Skeletal muscle satellite cell (primary cell): ENCODE results near the gene KRT12.

Experiments
- H3K27me3 ChIP-seq: 2 replicates; pipeline ENCODE4 v1.7.0; 2013; ENCODE audit warnings: low read length; ENCODE audit not compliant: control insufficient read depth, insufficient read depth
- H3K36me3 ChIP-seq: 2 replicates; pipeline ENCODE4 v1.7.0; 2013; ENCODE audit warnings: mild to moderate bottlenecking, control low read depth, low read length; ENCODE audit not compliant: insufficient read depth
- H3K4me1 ChIP-seq: 2 replicates; pipeline ENCODE4 v1.7.0; 2013; ENCODE audit warnings: low read length; ENCODE audit not compliant: control insufficient read depth, insufficient read depth
- H3K4me2 ChIP-seq: 2 replicates; pipeline ENCODE4 v1.7.0; 2013; ENCODE audit warnings: mild to moderate bottlenecking, low read length
- H3K4me3 ChIP-seq: 2 replicates; pipeline ENCODE4 v1.7.0; 2013; ENCODE audit warnings: low read length
- H3K9ac ChIP-seq: 2 replicates; pipeline ENCODE4 v1.7.0; 2013; ENCODE audit warnings: mild to moderate bottlenecking, low read depth, low read length, moderate library complexity
- H3K9me3 ChIP-seq: replicated peaks from 2 replicates; pipeline ENCODE4 v1.7.0; 2013; ENCODE audit warnings: mild to moderate bottlenecking, control low read depth, low read length

KRT12 gene

GRCh38 chr17:40857535-40857934 is 9.5 kb downstream of the KRT12 start:
- peak overlapping the region; percentile 18 for H3K9ac ChIP-seq
- peaks cover 13% of the 10 kb centered on the region for H3K4me1 ChIP-seq
- H3K4me2 ChIP-seq = no peak overlapping the region
- H3K9me3 ChIP-seq = no peaks in the 10 kb centered on the region
- no peaks in the 10 kb centered on the region for H3K36me3 ChIP-seq
- no peak overlapping the region for H3K4me3 ChIP-seq
- no peaks in the 10 kb centered on the region for H3K27me3 ChIP-seq

DNA sequence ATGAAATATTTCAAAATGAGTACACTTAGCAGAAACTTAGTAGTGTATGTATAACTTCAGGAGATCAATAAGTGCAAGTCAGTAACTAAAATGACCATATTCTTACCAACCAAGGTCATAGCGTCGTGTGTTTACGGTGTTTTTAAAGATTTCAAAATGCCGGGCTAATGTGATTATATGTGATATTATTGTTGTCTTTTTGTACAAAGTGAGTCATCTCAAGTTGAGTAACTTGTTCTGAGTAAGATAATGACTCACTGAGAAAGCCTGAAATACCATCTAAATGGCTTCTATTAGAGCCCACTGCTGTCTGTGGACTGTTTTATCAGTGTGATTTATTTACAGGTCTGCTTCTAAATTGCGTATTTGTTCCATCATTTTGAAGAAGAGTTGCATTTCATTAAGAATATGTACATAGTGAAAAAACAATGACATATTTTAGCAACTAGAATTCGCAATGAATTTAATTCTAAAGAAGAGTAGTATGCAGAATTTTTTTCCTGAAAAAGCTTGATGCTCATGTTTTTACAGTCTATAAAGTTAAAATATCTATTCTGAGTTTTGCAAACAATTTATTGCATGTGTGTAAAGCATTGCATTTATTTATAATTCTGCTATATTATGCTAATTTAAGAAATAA is 12.7 kb downstream of the KRT12 start:
- Histone ChIP-seq H3K4me1 (peaks cover 25% of the 10 kb centered on the region), H3K9ac (no peak overlapping the region), H3K4me3 (no peak overlapping the region), H3K9me3 (no peaks in the 10 kb centered on the region), H3K27me3 (no peaks in the 10 kb centered on the region), H3K4me2 (peak overlapping the region; percentile 47), H3K36me3 (no peaks in the 10 kb centered on the region)

DNA sequence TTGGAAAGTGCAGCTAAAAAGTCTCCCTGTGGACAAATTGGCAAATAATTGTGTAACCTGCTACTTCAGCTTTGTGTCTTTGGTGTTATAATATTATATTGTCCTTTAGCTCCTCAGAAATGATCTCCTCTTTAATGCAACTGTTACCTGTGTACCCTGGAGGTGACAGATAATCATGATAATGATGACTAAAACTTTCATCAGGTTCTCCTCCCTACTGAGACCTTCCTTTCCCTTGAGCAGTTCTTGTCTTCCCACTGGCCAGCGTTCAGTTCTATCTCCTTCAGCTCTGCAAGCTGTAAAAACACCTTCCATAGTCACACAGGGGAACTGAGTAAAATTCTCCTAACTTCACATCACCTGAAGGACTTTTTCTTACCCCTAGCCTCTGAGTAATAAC is 14.7 kb downstream of the KRT12 start:
- Histone ChIP-seq H3K4me3 (no peak overlapping the region), H3K4me1 (peaks cover 22% of the 10 kb centered on the region), H3K4me2 (no peak overlapping the region), H3K27me3 (no peaks in the 10 kb centered on the region), H3K36me3 (no peaks in the 10 kb centered on the region), H3K9me3 (no peaks in the 10 kb centered on the region), H3K9ac (no peak overlapping the region)

DNA sequence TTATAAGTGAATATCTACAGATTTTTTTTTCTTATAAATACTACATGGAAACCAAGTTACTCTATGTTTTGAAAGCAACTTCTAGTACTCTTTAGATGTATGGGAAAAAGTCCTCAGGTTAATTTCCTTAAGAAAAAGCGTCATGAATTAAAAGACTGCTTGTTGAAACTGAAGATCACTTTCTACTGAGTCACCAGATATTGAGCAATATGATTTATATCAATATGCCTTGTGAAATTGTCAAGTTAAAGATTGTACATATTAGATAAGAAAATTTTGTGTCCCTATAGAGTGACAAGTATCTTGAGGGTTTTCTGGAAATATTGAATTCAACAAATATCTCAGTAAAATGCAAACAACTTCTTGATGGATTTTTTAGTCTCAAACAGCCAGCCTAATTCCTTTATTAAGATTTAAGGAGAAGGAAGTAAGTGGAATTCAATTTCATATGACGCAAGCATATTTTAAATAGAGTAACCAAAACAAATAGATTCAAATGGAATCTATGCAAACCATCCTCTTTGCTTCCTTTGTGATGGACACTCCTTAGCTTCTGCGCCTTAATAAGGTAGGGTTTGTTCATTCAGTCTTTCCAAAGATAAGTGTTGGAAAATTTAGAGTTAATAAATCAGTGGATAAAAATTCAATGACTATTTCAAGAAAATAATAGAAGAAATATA is 16.6 kb downstream of the KRT12 start:
- Histone ChIP-seq H3K9ac (no peak overlapping the region), H3K27me3 (no peaks in the 10 kb centered on the region)

GRCh38 chr17:40849723-40850122 is 17.3 kb downstream of the KRT12 start:
- Histone ChIP-seq H3K9ac (no peak overlapping the region), H3K27me3 (no peaks in the 10 kb centered on the region), H3K36me3 (no peaks in the 10 kb centered on the region), H3K4me3 (no peak overlapping the region), H3K9me3 (no peaks in the 10 kb centered on the region), H3K4me2 (no peak overlapping the region), H3K4me1 (peaks cover 17% of the 10 kb centered on the region)

More for the DNA sequence above, 16.6 kb downstream of the KRT12 start:
- Histone ChIP-seq H3K9me3 (no peaks in the 10 kb centered on the region), H3K36me3 (no peaks in the 10 kb centered on the region), H3K4me1 (peaks cover 22% of the 10 kb centered on the region), H3K4me2 (peak overlapping the region; percentile 12), H3K4me3 (no peak overlapping the region)

GRCh38 chr17:40848583-40849235 is 18.3 kb downstream of the KRT12 start:
- Histone ChIP-seq H3K27me3 (no peaks in the 10 kb centered on the region), H3K9ac (no peak overlapping the region), H3K4me3 (no peak overlapping the region), H3K9me3 (no peaks in the 10 kb centered on the region), H3K4me1 (peaks cover 13% of the 10 kb centered on the region), H3K4me2 (no peak overlapping the region), H3K36me3 (no peaks in the 10 kb centered on the region)

DNA sequence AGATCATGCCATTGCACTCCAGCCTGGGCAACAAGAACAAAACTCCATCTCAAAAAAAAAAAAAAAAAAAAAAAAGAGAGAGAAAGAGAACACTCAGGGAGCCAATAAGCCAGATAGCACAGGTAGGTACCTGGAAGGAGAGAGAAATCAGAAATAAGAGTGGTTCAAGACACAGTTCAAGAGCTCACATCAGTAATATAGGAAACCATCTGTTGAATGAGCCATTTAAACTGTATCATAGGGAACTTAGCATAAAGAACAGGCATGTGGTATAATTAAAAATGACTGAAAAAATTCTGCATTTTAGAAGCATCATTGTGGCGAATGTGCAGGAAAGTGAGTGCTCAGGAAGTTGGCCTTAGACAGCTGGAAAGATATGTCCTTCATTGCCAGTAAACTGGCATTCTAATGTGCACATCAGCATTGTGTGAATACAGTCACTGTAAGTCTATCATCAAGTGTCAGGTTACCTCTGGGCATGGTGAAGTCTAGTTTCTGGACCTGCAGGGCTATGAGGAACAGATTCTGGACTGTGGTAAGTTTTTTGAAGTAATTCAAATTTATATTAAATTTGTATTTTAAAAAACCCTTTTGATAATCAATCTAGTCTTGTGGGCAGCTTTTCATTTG is 20.4 kb downstream of the KRT12 start:
- Histone ChIP-seq H3K27me3 (no peaks in the 10 kb centered on the region), H3K9ac (no peak overlapping the region), H3K4me2 (no peak overlapping the region), H3K36me3 (no peaks in the 10 kb centered on the region), H3K4me3 (no peak overlapping the region), H3K4me1 (peaks cover 13% of the 10 kb centered on the region), H3K9me3 (no peaks in the 10 kb centered on the region)

GRCh38 chr17:40844671-40845107 is 22.3 kb downstream of the KRT12 start:
- no peaks in the 10 kb centered on the region for H3K27me3 ChIP-seq
- H3K9me3 ChIP-seq = no peaks in the 10 kb centered on the region
- no peaks in the 10 kb centered on the region for H3K4me1 ChIP-seq
- H3K4me3 ChIP-seq = no peak overlapping the region
- no peak overlapping the region for H3K4me2 ChIP-seq
- H3K36me3 ChIP-seq = no peaks in the 10 kb centered on the region
- H3K9ac ChIP-seq = no peak overlapping the region

DNA sequence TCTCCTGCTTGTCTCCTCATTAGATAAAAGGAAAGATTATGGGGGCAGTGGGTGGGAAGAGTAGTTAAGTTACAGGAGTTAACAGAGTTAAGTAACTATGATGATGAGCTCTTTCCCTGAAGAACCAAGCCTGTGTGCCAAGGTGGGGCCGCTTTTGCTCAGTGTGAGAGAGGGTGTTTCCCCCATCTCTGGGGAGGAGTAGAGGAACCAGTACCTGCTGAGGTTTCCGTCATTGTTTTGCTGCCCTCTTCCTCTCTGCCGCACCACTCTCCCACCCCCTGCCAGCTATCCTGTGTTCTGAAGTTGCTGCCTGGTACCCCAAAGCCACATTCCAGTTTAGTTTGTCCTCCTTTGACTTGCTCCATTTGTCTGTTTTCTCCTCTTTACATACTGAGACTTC is 23.8 kb downstream of the KRT12 start:
- H3K9ac ChIP-seq = no peak overlapping the region

DNA sequence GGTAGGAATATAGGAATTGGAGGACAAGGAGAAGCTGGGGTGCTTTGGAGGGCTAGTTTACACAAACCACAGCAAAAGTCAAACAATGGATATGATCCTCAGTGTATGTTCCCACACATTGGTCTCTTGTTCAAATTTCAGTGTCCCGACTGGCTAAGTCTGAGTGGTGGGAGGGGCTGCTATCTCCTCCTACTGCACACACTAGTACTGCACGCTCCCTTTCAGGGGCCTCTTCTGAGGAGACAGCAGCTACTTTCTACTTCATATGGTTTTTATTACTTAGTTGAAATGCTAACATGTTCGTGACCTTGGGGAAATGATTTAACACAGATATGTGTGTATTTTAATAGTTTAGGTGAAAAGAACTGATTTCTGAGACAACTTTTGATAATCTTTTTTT is 25.8 kb downstream of the KRT12 start:
- no peaks in the 10 kb centered on the region for H3K9me3 ChIP-seq
- H3K27me3 ChIP-seq = no peaks in the 10 kb centered on the region
- no peaks in the 10 kb centered on the region for H3K4me1 ChIP-seq
- H3K4me3 ChIP-seq = no peak overlapping the region
- no peak overlapping the region for H3K4me2 ChIP-seq
- H3K9ac ChIP-seq = no peak overlapping the region
- H3K36me3 ChIP-seq = no peaks in the 10 kb centered on the region

More for the DNA sequence above, 23.8 kb downstream of the KRT12 start:
- no peaks in the 10 kb centered on the region for H3K9me3 ChIP-seq
- H3K4me3 ChIP-seq = no peak overlapping the region
- no peaks in the 10 kb centered on the region for H3K4me1 ChIP-seq
- no peaks in the 10 kb centered on the region for H3K27me3 ChIP-seq
- H3K36me3 ChIP-seq = no peaks in the 10 kb centered on the region
- H3K4me2 ChIP-seq = no peak overlapping the region

GRCh38 chr17:40839194-40839593 is 27.8 kb downstream of the KRT12 start:
- no peaks in the 10 kb centered on the region for H3K36me3 ChIP-seq
- H3K4me2 ChIP-seq = no peak overlapping the region
- H3K4me1 ChIP-seq = no peaks in the 10 kb centered on the region
- no peak overlapping the region for H3K9ac ChIP-seq
- H3K27me3 ChIP-seq = no peaks in the 10 kb centered on the region
- no peaks in the 10 kb centered on the region for H3K9me3 ChIP-seq
- no peak overlapping the region for H3K4me3 ChIP-seq
